PC-3 (cell line): ENCODE measurements around the gene OR5B3. TPM values are rescaled to one million over a fixed set of nuclear protein-coding genes. Genes with fewer than 3 reads are reported as not detected.

ENCODE experiments used
- ATAC-seq: fragments of 200-7000 bp; cut with Tn5 transposase; 2 replicates; pipeline ENCODE4 v1.9.1; 2020; ENCODE audit warnings: mild to moderate bottlenecking, moderate library complexity
- BruUV-seq: library from RNA; stranded (reverse); fragments of 400-500 nt; replicated peaks from 2 replicates; lab custom pipeline; 2021; lab: Mats Ljungman, UMichigan
- CTCF ChIA-PET: fragments of 300-600 bp; sonication (Branson Sonifier 250); formaldehyde crosslinking; loops from one replicate; lab custom pipeline; 2022; ENCODE audit warnings: antibody characterized with exemption; lab: Charles Lee
- POLR2A ChIA-PET: fragments of 300-600 bp; sonication (Branson Sonifier 250); formaldehyde crosslinking; loops from one replicate; lab custom pipeline; 2022; ENCODE audit warnings: antibody characterized with exemption; ENCODE audit not compliant: unreplicated experiment; lab: Charles Lee
- DNase-seq: peaks from one replicate; pipeline ENCODE4 v3.0.0-alpha.2; 2015
- H2AFZ ChIP-seq: fragments of 300-600 bp; sonication (generic); 2 replicates; pipeline ENCODE4 v1.6.0; 2016; ENCODE audit warnings: antibody characterized with exemption, low read length
- H3F3A ChIP-seq: fragments of 300-600 bp; sonication (generic); one replicate; pipeline ENCODE4 v1.6.0; 2017; ENCODE audit warnings: antibody characterized with exemption, low read length, control low read depth, mild to moderate bottlenecking; ENCODE audit not compliant: unreplicated experiment
- H3K27ac ChIP-seq: fragments of 300-600 bp; sonication (generic); 2 replicates; pipeline ENCODE4 v1.5.1; 2016; ENCODE audit warnings: mild to moderate bottlenecking, low read length
- H3K27me3 ChIP-seq: fragments of 300-600 bp; sonication (generic); 2 replicates; pipeline ENCODE4 v1.6.1; 2016; ENCODE audit warnings: low read length, mixed read lengths
- H3K36me3 ChIP-seq: fragments of 300-600 bp; sonication (generic); 2 replicates; pipeline ENCODE4 v1.6.1; 2016; ENCODE audit warnings: low read depth, mixed run types, low read length, mixed read lengths
- H3K4me1 ChIP-seq: fragments of 300-600 bp; sonication (generic); 2 replicates; pipeline ENCODE4 v1.5.1; 2016; ENCODE audit warnings: low read length; ENCODE audit not compliant: insufficient read depth
- H3K4me2 ChIP-seq: fragments of 300-600 bp; sonication (generic); 2 replicates; pipeline ENCODE4 v1.6.0; 2016; ENCODE audit warnings: low read length
- H3K4me3 ChIP-seq: fragments of 300-600 bp; sonication (generic); 2 replicates; pipeline ENCODE4 v1.5.1; 2016; ENCODE audit warnings: mild to moderate bottlenecking, low read length, mixed read lengths
- H3K79me2 ChIP-seq: fragments of 300-600 bp; sonication (generic); 2 replicates; pipeline ENCODE4 v1.6.1; 2017; ENCODE audit warnings: low read length, mixed read lengths
- H3K9ac ChIP-seq: fragments of 300-600 bp; sonication (generic); 2 replicates; pipeline ENCODE4 v1.6.0; 2016; ENCODE audit warnings: mild to moderate bottlenecking, low read length
- H3K9me2 ChIP-seq: fragments of 300-600 bp; sonication (generic); replicated peaks from 2 replicates; pipeline ENCODE4 v1.6.1; 2016; ENCODE audit warnings: mixed run types, low read length, mixed read lengths
- H3K9me3 ChIP-seq: fragments of 300-600 bp; sonication (generic); 2 replicates; pipeline ENCODE4 v1.6.1; 2016; ENCODE audit warnings: low read length, mixed read lengths
- H4K20me1 ChIP-seq: fragments of 300-600 bp; sonication (generic); 2 replicates; pipeline ENCODE4 v1.6.1; 2016; ENCODE audit warnings: low read length, mixed read lengths
- EZH2 ChIP-seq: fragments of 300-600 bp; sonication (generic); IDR thresholded peaks from one replicate; pipeline ENCODE4 v1.6.1; 2017; ENCODE audit warnings: antibody characterized with exemption, mild to moderate bottlenecking, low read length; ENCODE audit not compliant: unreplicated experiment
- EZH2phosphoT487 ChIP-seq: fragments of 300-600 bp; sonication (generic); IDR thresholded peaks from 2 replicates; pipeline ENCODE4 v1.6.1; 2018; ENCODE audit warnings: mild to moderate bottlenecking, antibody characterized with exemption, low read length, borderline replicate concordance
- intact Hi-C: fragments of 100-400 bp; cut with micrococcal nuclease; formaldehyde crosslinking; loops from 2 replicates; pipeline ENCODE4 v1.9.0; 2023
- total RNA-seq: library from RNA; depleted of rRNA; stranded (reverse); fragments of >200 nt; gene quantifications from 2 replicates; pipeline ENCODE4 v1.2.3, GENCODE V29; 2014; rRNA removed
- TF ChIP-seq, protein P1 (sequence below): fragments of 300-600 bp; sonication (generic); conservative IDR thresholded peaks from 2 replicates; pipeline ENCODE4 v1.5.1; 2017; ENCODE audit warnings: antibody characterized with exemption, low read depth, mild to moderate bottlenecking, low read length

Gene OR5B3
- total RNA-seq, 1 experiment from 2014 or later: not detected

DNA sequence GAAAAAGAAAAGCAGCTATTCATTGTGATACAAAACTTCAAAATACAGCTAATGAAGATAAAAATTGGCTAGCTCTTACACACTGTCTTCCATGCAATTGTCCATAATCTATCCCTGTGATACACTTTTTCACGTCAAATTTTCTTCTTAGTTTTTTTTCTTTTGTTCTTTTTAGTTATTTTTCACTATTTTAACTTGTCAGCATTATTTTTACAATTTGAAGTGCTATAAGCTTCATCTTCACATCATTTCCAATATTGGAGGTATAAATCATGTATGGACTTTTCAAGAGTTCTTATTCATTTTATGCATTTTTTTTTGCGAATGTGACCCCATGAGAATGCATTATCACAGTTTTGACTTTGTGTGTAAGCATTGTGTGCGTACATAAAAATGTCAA lies 51.9 kb downstream of the OR5B3 start:
- Histone ChIP-seq H3K4me2 (no peak overlapping the region), H3K9ac (no peak overlapping the region), H3K9me2 (no peaks in the 10 kb centered on the region), H3K27ac (no peak overlapping the region), H3K4me1 (no peaks in the 10 kb centered on the region), H3K27me3 (no peaks in the 10 kb centered on the region), H4K20me1 (no peaks in the 10 kb centered on the region), H3F3A (no peaks in the 10 kb centered on the region), H3K9me3 (no peaks in the 10 kb centered on the region), H3K4me3 (no peak overlapping the region), H3K79me2 (no peaks in the 10 kb centered on the region), H2AFZ (no peak overlapping the region), H3K36me3 (no peaks in the 10 kb centered on the region)
- TF ChIP-seq EZH2: no peak
- TF ChIP-seq, protein P1, sequence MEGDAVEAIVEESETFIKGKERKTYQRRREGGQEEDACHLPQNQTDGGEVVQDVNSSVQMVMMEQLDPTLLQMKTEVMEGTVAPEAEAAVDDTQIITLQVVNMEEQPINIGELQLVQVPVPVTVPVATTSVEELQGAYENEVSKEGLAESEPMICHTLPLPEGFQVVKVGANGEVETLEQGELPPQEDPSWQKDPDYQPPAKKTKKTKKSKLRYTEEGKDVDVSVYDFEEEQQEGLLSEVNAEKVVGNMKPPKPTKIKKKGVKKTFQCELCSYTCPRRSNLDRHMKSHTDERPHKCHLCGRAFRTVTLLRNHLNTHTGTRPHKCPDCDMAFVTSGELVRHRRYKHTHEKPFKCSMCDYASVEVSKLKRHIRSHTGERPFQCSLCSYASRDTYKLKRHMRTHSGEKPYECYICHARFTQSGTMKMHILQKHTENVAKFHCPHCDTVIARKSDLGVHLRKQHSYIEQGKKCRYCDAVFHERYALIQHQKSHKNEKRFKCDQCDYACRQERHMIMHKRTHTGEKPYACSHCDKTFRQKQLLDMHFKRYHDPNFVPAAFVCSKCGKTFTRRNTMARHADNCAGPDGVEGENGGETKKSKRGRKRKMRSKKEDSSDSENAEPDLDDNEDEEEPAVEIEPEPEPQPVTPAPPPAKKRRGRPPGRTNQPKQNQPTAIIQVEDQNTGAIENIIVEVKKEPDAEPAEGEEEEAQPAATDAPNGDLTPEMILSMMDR: no peak
- no peak for TF ChIP-seq EZH2phosphoT487
- ChIA-PET CTCF (no interaction called here), POLR2A (no interaction called here)
- no TSS peak for BruUV-seq
- DNase-seq (no peak), ATAC-seq (no peak)
- intact Hi-C loops: no loop called here

Other genes with a start within 250 kb of the OR5B3 start
- gene OR9Q2, start 217.8 kb downstream of the OR5B3 start, total RNA-seq: not detected in 2 replicates
- not detected in 2 replicates for gene OR1S2, start 202.7 kb downstream of the OR5B3 start, total RNA-seq
- gene OR1S1, start 194.2 kb downstream of the OR5B3 start, total RNA-seq: not detected in 2 replicates
- gene OR10Q1, start 178.0 kb downstream of the OR5B3 start, total RNA-seq: not detected in 2 replicates
- gene OR10W1, start 138.6 kb downstream of the OR5B3 start, total RNA-seq: not detected in 2 replicates
- gene OR5B17, start 47.8 kb downstream of the OR5B3 start, total RNA-seq: not detected in 2 replicates
- not detected in 2 replicates for gene OR5B2, start 21.2 kb upstream of the OR5B3 start, total RNA-seq
- gene OR5B12, start 35.4 kb upstream of the OR5B3 start, total RNA-seq: not detected in 2 replicates
- not detected in 2 replicates for gene OR5B21, start 101.2 kb upstream of the OR5B3 start, total RNA-seq
- gene LPXN, start 169.0 kb upstream of the OR5B3 start, total RNA-seq: 12.1 and 20.2 TPM in 2 replicates
- 56.2 and 71.9 TPM in 2 replicates for gene ZFP91, start 172.2 kb upstream of the OR5B3 start, total RNA-seq
- 1.6 and 2.8 TPM in 2 replicates for gene CNTF, start 215.8 kb upstream of the OR5B3 start, total RNA-seq